ENCODE results near the gene FAM180A. TPM values are rescaled to one million over a fixed set of nuclear protein-coding genes. Genes with fewer than 3 reads are reported as not detected.

FAM180A gene
- total RNA-seq, 1 donor from 2014 or later, result 0.26 TPM

GRCh38 chr7:135684699-135685098 lies 63.9 kb downstream of the FAM180A start:
- no peak overlapping the region for H3K4me3 ChIP-seq (ENCODE audit: low read depth, low read length)
- no peak for FAIRE-seq
- no peaks in the 10 kb centered on the region for H3K27me3 ChIP-seq (ENCODE audit: control insufficient read depth, insufficient read depth, low read length)
- no peak for DNase-seq (ENCODE audit: low read depth)
- peaks cover 1% of the 10 kb centered on the region for H3K36me3 ChIP-seq (ENCODE audit: control insufficient read depth, insufficient read depth, low read length)
- TF ChIP-seq CTCF (IDR thresholded peaks at IDR 0.05; ENCODE audit: insufficient read depth, low read length, severe bottlenecking), result no peak

GRCh38 chr7:135684136-135684535 lies 64.5 kb downstream of the FAM180A start:
- H3K36me3 ChIP-seq (ENCODE audit: control insufficient read depth, insufficient read depth, low read length), result peaks cover 1% of the 10 kb centered on the region
- FAIRE-seq (no peak), DNase-seq (ENCODE audit: low read depth) (peak; percentile 39)
- TF ChIP-seq CTCF (IDR thresholded peaks at IDR 0.05; ENCODE audit: insufficient read depth, low read length, severe bottlenecking), result no peak
- H3K4me3 ChIP-seq (ENCODE audit: low read depth, low read length), result no peak overlapping the region
- H3K27me3 ChIP-seq (ENCODE audit: control insufficient read depth, insufficient read depth, low read length), result no peaks in the 10 kb centered on the region

- FAIRE-seq (no peak), DNase-seq (ENCODE audit: low read depth) (peak; percentile 82)
- no peak for TF ChIP-seq CTCF (IDR thresholded peaks at IDR 0.05; ENCODE audit: insufficient read depth, low read length, severe bottlenecking)
- H3K27me3 ChIP-seq (ENCODE audit: control insufficient read depth, insufficient read depth, low read length), result no peaks in the 10 kb centered on the region
- no peak overlapping the region for H3K4me3 ChIP-seq (ENCODE audit: low read depth, low read length)
- peaks cover 1% of the 10 kb centered on the region for H3K36me3 ChIP-seq (ENCODE audit: control insufficient read depth, insufficient read depth, low read length)
Observed at GRCh38 chr7:135683609-135684008, 65.0 kb downstream of the FAM180A start.

- no peaks in the 10 kb centered on the region for H3K27me3 ChIP-seq (ENCODE audit: control insufficient read depth, insufficient read depth, low read length)
- DNase-seq (ENCODE audit: low read depth) (no peak), FAIRE-seq (no peak)
- no peak overlapping the region for H3K4me3 ChIP-seq (ENCODE audit: low read depth, low read length)
- H3K36me3 ChIP-seq (ENCODE audit: control insufficient read depth, insufficient read depth, low read length), result peaks cover 1% of the 10 kb centered on the region
- TF ChIP-seq CTCF (IDR thresholded peaks at IDR 0.05; ENCODE audit: insufficient read depth, low read length, severe bottlenecking), result no peak
Observed at GRCh38 chr7:135682191-135682590, 66.4 kb downstream of the FAM180A start.

- FAIRE-seq (no peak), DNase-seq (ENCODE audit: low read depth) (no peak)
- peaks cover 1% of the 10 kb centered on the region for H3K36me3 ChIP-seq (ENCODE audit: control insufficient read depth, insufficient read depth, low read length)
- no peaks in the 10 kb centered on the region for H3K27me3 ChIP-seq (ENCODE audit: control insufficient read depth, insufficient read depth, low read length)
- TF ChIP-seq CTCF (IDR thresholded peaks at IDR 0.05; ENCODE audit: insufficient read depth, low read length, severe bottlenecking), result no peak
- no peak overlapping the region for H3K4me3 ChIP-seq (ENCODE audit: low read depth, low read length)
Observed at GRCh38 chr7:135681762-135682161, 66.9 kb downstream of the FAM180A start.

Other genes starting within 250 kb of the FAM180A start
- gene CNOT4, start 238.7 kb downstream of the FAM180A start, total RNA-seq, result 3.9 and 9.5 TPM in 2 replicates
- gene NUP205, start 190.9 kb downstream of the FAM180A start, total RNA-seq, result 45.0 and 53.8 TPM in 2 replicates
- gene STMP1, start 86.3 kb downstream of the FAM180A start, total RNA-seq, result 7.4 and 11.5 TPM in 2 replicates
- gene SLC13A4, start 20.6 kb downstream of the FAM180A start, total RNA-seq, result under 0.01 and 0.26 TPM in 2 replicates
- gene MTPN, start 228.5 kb upstream of the FAM180A start, total RNA-seq, result 90.6 and 118 TPM in 2 replicates

Data from bronchial epithelial cell (primary cell).